Measurements from ENCODE around the gene IL10RB. TPM values are rescaled to one million over a fixed set of nuclear protein-coding genes. Genes with fewer than 3 reads are reported as not detected.

The IL10RB gene
- total and polyA plus RNA-seq, 10 donors, result 25.4 to 89.7 (median 55.3) TPM

DNA sequence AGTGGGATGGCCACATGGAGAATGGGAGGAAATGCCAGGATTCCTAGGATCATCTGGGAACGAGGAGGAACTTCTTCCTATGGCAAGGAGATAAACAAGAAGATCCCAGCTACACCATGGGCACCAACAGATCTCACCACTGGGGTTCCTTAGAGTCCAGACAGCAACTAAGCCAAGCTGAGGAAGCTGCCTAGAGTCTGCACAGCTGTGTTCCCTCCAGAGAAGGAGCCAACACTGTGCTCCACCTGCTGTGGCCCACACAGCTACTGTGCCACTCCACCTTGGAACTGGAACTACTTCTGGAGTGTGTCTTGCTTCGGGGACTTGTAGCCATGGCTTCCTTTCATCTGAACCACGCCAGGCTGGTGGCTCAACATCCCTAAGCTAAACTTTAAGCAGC lies 64.6 kb downstream of the IL10RB start:
- intact Hi-C loops (cut with DNase I; ENCODE audit: low total_unique reads), result no loop called here
- H3K4me1 ChIP-seq, result peaks cover 27 to 89% (median 65%) of the 10 kb centered on the region in 6 donors
- WGBS, 5 donors, result 85 to 90% (median 90%) methylated on average over 3 of the region's 3 CpGs

DNA sequence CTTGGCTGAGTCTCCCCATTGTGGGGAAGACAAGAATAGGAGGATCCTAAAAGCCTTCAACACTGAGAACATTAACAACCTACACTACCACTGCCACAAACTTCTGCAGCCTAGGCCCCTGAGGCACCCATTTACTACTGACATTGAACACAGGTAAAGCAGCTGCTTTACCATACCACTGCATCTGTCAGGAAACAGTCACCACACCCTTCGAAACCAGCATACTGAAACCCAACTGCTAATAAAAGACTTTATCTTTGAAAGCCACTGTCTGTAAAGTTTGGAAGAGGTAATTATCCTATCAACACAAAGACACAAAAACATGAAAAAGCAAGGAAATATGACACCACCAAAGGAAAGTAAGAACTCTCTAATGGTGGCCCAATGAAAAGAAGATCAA lies 66.0 kb downstream of the IL10RB start:
- H3K9me3 ChIP-seq, result peaks cover 0 to 17% (median 9%) of the 10 kb centered on the region in 8 donors
- H3K27me3 ChIP-seq (replicated peaks in 1 of 7), result no peaks in the 10 kb centered on the region
- WGBS, 5 donors, result 44 to 87% (median 69%) methylated on average over 1 of the region's 1 CpG
- DNase-seq, result no peak
- TF ChIP-seq POLR2AphosphoS5 (IDR thresholded peaks at IDR 0.05) (peak in 1 of 3 donors; percentile 47), CTCF (IDR thresholded peaks at IDR 0.05 in 8 of 11, conservative IDR thresholded peaks at IDR 0.05 in 3 of 11) (no peak)
- H3K4me1 ChIP-seq, result peaks cover 13 to 81% (median 51%) of the 10 kb centered on the region in 6 donors
- intact Hi-C loops (cut with DNase I; ENCODE audit: low total_unique reads), result no loop called here
- peaks cover 0 to 45% (median 13%) of the 10 kb centered on the region in 6 donors for H3K36me3 ChIP-seq
- no peak overlapping the region for H3K4me3 ChIP-seq
- peak overlapping the region in 5 of 8 donors; percentile 20 to 83 (median 52) for H3K27ac ChIP-seq

More for the DNA sequence above, 64.6 kb downstream of the IL10RB start:
- Histone ChIP-seq H3K9me3 (peaks cover 0 to 17% (median 9%) of the 10 kb centered on the region in 8 donors), H3K27ac (peak overlapping the region in 4 of 8 donors; percentile 41 to 83 (median 57)), H3K4me3 (no peak overlapping the region), H3K27me3 (replicated peaks in 1 of 7) (no peaks in the 10 kb centered on the region), H3K36me3 (peaks cover 0 to 35% (median 9%) of the 10 kb centered on the region in 6 donors)
- no peak for DNase-seq
- TF ChIP-seq POLR2AphosphoS5 (IDR thresholded peaks at IDR 0.05) (peak in 1 of 3 donors; percentile 15), CTCF (IDR thresholded peaks at IDR 0.05 in 8 of 11, conservative IDR thresholded peaks at IDR 0.05 in 3 of 11) (no peak)

GRCh38 chr21:33334191-33334590 lies 68.0 kb downstream of the IL10RB start:
- no peak overlapping the region for H3K4me3 ChIP-seq
- peaks cover 4 to 80% (median 42%) of the 10 kb centered on the region in 6 donors for H3K4me1 ChIP-seq
- H3K27me3 ChIP-seq (replicated peaks in 1 of 7), result no peaks in the 10 kb centered on the region
- peaks cover 0 to 17% (median 9%) of the 10 kb centered on the region in 8 donors for H3K9me3 ChIP-seq
- intact Hi-C loops (cut with DNase I; ENCODE audit: low total_unique reads), result no loop called here
- TF ChIP-seq POLR2AphosphoS5 (IDR thresholded peaks at IDR 0.05) (no peak), CTCF (IDR thresholded peaks at IDR 0.05 in 8 of 11, conservative IDR thresholded peaks at IDR 0.05 in 3 of 11) (no peak), POLR2A (IDR thresholded peaks at IDR 0.05) (no peak)
- H3K27ac ChIP-seq, result peak overlapping the region in 1 of 8 donors; percentile 61
- peaks cover 0 to 56% (median 17%) of the 10 kb centered on the region in 6 donors for H3K36me3 ChIP-seq
- no peak for DNase-seq
- whole genome bisulfite sequencing, 5 donors, result 66 to 80% (median 72%) methylated on average over 4 of the region's 4 CpGs

GRCh38 chr21:33334824-33335223 lies 68.7 kb downstream of the IL10RB start:
- peak overlapping the region in 1 of 8 donors; percentile 61 for H3K27ac ChIP-seq
- peaks cover 0 to 56% (median 17%) of the 10 kb centered on the region in 6 donors for H3K36me3 ChIP-seq
- no peaks in the 10 kb centered on the region for H3K27me3 ChIP-seq (replicated peaks in 1 of 7)
- 83 to 94% (median 89%) methylated on average over 2 of the region's 2 CpGs for WGBS, 5 donors
- peaks cover 0 to 17% (median 9%) of the 10 kb centered on the region in 8 donors for H3K9me3 ChIP-seq
- intact Hi-C loops (cut with DNase I; ENCODE audit: low total_unique reads), result no loop called here
- no peak for DNase-seq
- TF ChIP-seq CTCF (IDR thresholded peaks at IDR 0.05 in 8 of 11, conservative IDR thresholded peaks at IDR 0.05 in 3 of 11), result no peak
- no peak overlapping the region for H3K4me3 ChIP-seq
- H3K4me1 ChIP-seq, result peaks cover 4 to 80% (median 42%) of the 10 kb centered on the region in 6 donors

All from spleen (tissue), 11 donors.